Activated CD4-positive, alpha-beta T cell treated with anti-CD3 and anti-CD28 coated beads for 36 hours (primary cell): ENCODE measurements around the gene P2RY12. TPM values are rescaled to one million over a fixed set of nuclear protein-coding genes. Genes with fewer than 3 reads are reported as not detected.
A peak's percentile ranks its signal among the peaks of the same experiment; 100 is the strongest.

Experiments used
- ATAC-seq: fragments of 200-7000 bp; cut with Tn5 transposase; one replicate; pipeline ENCODE4 v1.10.0; 2021; ENCODE audit warnings: mild to moderate bottlenecking, moderate library complexity
- CTCF ChIA-PET: fragments of 350-600 bp; sonication (Branson Sonifier 250); formaldehyde crosslinking; loops from one replicate; lab custom pipeline; 2021; ENCODE audit warnings: antibody characterized with exemption; lab: Charles Lee
- POLR2A ChIA-PET: fragments of 350-600 bp; sonication (Branson Sonifier 250); formaldehyde crosslinking; loops from one replicate; lab custom pipeline; 2021; ENCODE audit warnings: antibody characterized with exemption, inconsistent platforms; lab: Charles Lee
- DNase-seq: peaks from one replicate; pipeline ENCODE4 v3.0.0-alpha.2; 2020
- H3K27ac Mint-ChIP-seq: one replicate; pipeline ENCODE4 v1.8.0; 2021; ENCODE audit warnings: mixed read lengths
- H3K27me3 Mint-ChIP-seq: one replicate; pipeline ENCODE4 v1.8.0; 2021; ENCODE audit warnings: mixed read lengths
- H3K36me3 Mint-ChIP-seq: one replicate; pipeline ENCODE4 v1.8.0; 2021; ENCODE audit warnings: low read depth, mixed read lengths
- H3K4me1 Mint-ChIP-seq: one replicate; pipeline ENCODE4 v1.8.0; 2021; ENCODE audit warnings: mixed read lengths
- H3K4me3 Mint-ChIP-seq: one replicate; pipeline ENCODE4 v1.8.0; 2021; ENCODE audit warnings: mild to moderate bottlenecking, moderate library complexity, mixed read lengths
- H3K9me3 Mint-ChIP-seq: one replicate; pipeline ENCODE4 v1.8.0; 2021; ENCODE audit warnings: low read depth, mixed read lengths
- intact Hi-C, 2 experiments: fragments of 100-400 bp; cut with DNase I in 1 of 2; cut with micrococcal nuclease in 1 of 2; formaldehyde crosslinking; loops; one replicate each; pipeline versions ENCODE4 v1.14.2 to v1.15.1; 2022 to 2024; cut with DNase I, micrococcal nuclease
- total RNA-seq, 2 experiments: library from RNA; stranded (reverse); gene quantifications; one replicate each; pipeline ENCODE4 v1.2.3, GENCODE V29; 2021

Gene P2RY12
- total RNA-seq, 2 experiments from 2014 or later: not detected

GRCh38 chr3:151331696-151332095, 52.9 kb downstream of the P2RY12 start:
- Mint-ChIP-seq H3K36me3 (no peaks in the 10 kb centered on the region), H3K4me3 (no peak overlapping the region), H3K27ac (no peak overlapping the region), H3K27me3 (peaks cover 8% of the 10 kb centered on the region), H3K4me1 (peaks cover 9% of the 10 kb centered on the region), H3K9me3 (no peaks in the 10 kb centered on the region)
- ATAC-seq (no peak), DNase-seq (no peak)
- ChIA-PET POLR2A (no interaction called here), CTCF (interaction anchor here (1.1 to 1.3 kb wide), 2 partner anchors 9 to 49 kb away, joined by 3 to 4 read pairs; no protein-coding TSS in a partner anchor)
- intact Hi-C loops: no loop called here

- Mint-ChIP-seq H3K4me3 (no peak overlapping the region), H3K9me3 (no peaks in the 10 kb centered on the region), H3K27ac (no peak overlapping the region), H3K36me3 (no peaks in the 10 kb centered on the region), H3K27me3 (peaks cover 11% of the 10 kb centered on the region), H3K4me1 (peaks cover 9% of the 10 kb centered on the region)
- CTCF ChIA-PET: interaction anchor here (1.1 kb wide), 1 partner anchor 48 kb away, joined by 3 read pairs; no protein-coding TSS in a partner anchor
- intact Hi-C loops: no loop called here
- POLR2A ChIA-PET: no interaction called here
- no peak for ATAC-seq
- no peak for DNase-seq
Observed at GRCh38 chr3:151330899-151331298, 53.7 kb downstream of the P2RY12 start.

GRCh38 chr3:151330379-151330778, 54.2 kb downstream of the P2RY12 start:
- ChIA-PET POLR2A (no interaction called here), CTCF (no interaction called here)
- Mint-ChIP-seq H3K4me3 (no peak overlapping the region), H3K36me3 (no peaks in the 10 kb centered on the region), H3K9me3 (no peaks in the 10 kb centered on the region), H3K27ac (no peak overlapping the region), H3K27me3 (peaks cover 11% of the 10 kb centered on the region), H3K4me1 (peaks cover 9% of the 10 kb centered on the region)
- DNase-seq (no peak), ATAC-seq (no peak)
- intact Hi-C loops: no loop called here

- Mint-ChIP-seq H3K4me3 (peak within 1 kb of the TSS; percentile 26), H3K9me3 (no peaks in the 10 kb centered on the region), H3K4me1 (peaks cover 10% of the 10 kb centered on the region), H3K27ac (peak within 1 kb of the TSS; percentile 40), H3K36me3 (no peaks in the 10 kb centered on the region), H3K27me3 (peaks cover 11% of the 10 kb centered on the region)
- intact Hi-C loops: loop anchor here in 1 of 2 experiments (2.0 to 5.0 kb wide), 2 partner anchors 102 to 161 kb away; no protein-coding TSS in a partner anchor
- POLR2A ChIA-PET: no interaction called here
- ATAC-seq (no peak), DNase-seq (no peak)
- CTCF ChIA-PET: interaction anchor here (2.0 to 2.1 kb wide), 3 partner anchors 24 to 589 kb away, joined by 5 to 17 read pairs (median 15); no protein-coding TSS in a partner anchor
Observed at GRCh38 chr3:151329363-151329762, 55.2 kb downstream of the P2RY12 start, which contains the start of gene P2RY13. Gene P2RY13 (minus strand): TSS chr3:151329549. CDS start chr3:151329528, 21 bp downstream.

- peak overlapping the region; percentile 26 for H3K4me3 Mint-ChIP-seq
- DNase-seq (peak; percentile 52), ATAC-seq (peak; percentile 91)
- POLR2A ChIA-PET: interaction anchor here (1.2 kb wide), 1 partner anchor 28 kb away, joined by 4 read pairs; no protein-coding TSS in a partner anchor
- no peaks in the 10 kb centered on the region for H3K36me3 Mint-ChIP-seq
- CTCF ChIA-PET: interaction anchor here (0.7 to 5.7 kb wide), 25 partner anchors 12 to 590 kb away, joined by 3 to 25 read pairs (median 4); partner anchors contain the start of genes GPR87 and P2RY14
- H3K27ac Mint-ChIP-seq: peak overlapping the region; percentile 40
- H3K4me1 Mint-ChIP-seq: peaks cover 19% of the 10 kb centered on the region
- H3K27me3 Mint-ChIP-seq: peaks cover 13% of the 10 kb centered on the region
- intact Hi-C loops: loop anchor here (1.0 to 5.0 kb wide), 4 partner anchors 101 to 160 kb away; no protein-coding TSS in a partner anchor
- H3K9me3 Mint-ChIP-seq: no peaks in the 10 kb centered on the region
Observed at GRCh38 chr3:151328298-151328995, 56.1 kb downstream of the P2RY12 start.

GRCh38 chr3:151327571-151328198, 56.9 kb downstream of the P2RY12 start:
- no peak overlapping the region for H3K4me3 Mint-ChIP-seq
- intact Hi-C loops: loop anchor here (1.0 to 5.0 kb wide), 5 partner anchors 37 to 159 kb away; no protein-coding TSS in a partner anchor
- peak; percentile 17 for ATAC-seq
- ChIA-PET CTCF (interaction anchor here (0.7 to 5.7 kb wide), 26 partner anchors 11 to 1071 kb away, joined by 3 to 25 read pairs (median 4); partner anchors contain the start of genes GPR87 and P2RY14), POLR2A (interaction anchor here (0.6 to 1.2 kb wide), 2 partner anchors 11 to 27 kb away, joined by 3 to 4 read pairs; partner anchors contain the start of gene GPR87)
- no peaks in the 10 kb centered on the region for H3K9me3 Mint-ChIP-seq
- H3K27ac Mint-ChIP-seq: no peak overlapping the region
- DNase-seq: no peak
- peaks cover 10% of the 10 kb centered on the region for H3K27me3 Mint-ChIP-seq
- peaks cover 25% of the 10 kb centered on the region for H3K4me1 Mint-ChIP-seq
- no peaks in the 10 kb centered on the region for H3K36me3 Mint-ChIP-seq

GRCh38 chr3:151322511-151322910, 62.0 kb downstream of the P2RY12 start:
- ATAC-seq (no peak), DNase-seq (no peak)
- intact Hi-C loops: no loop called here
- ChIA-PET CTCF (interaction anchor here (2.2 kb wide), 1 partner anchor 95 kb away, joined by 6 read pairs; no protein-coding TSS in a partner anchor), POLR2A (interaction anchor here (0.6 kb wide), 1 partner anchor 579 kb away, joined by 3 read pairs; no protein-coding TSS in a partner anchor)
- peaks cover 5% of the 10 kb centered on the region for H3K27me3 Mint-ChIP-seq
- H3K4me3 Mint-ChIP-seq: no peak overlapping the region
- H3K36me3 Mint-ChIP-seq: no peaks in the 10 kb centered on the region
- no peak overlapping the region for H3K27ac Mint-ChIP-seq
- peaks cover 53% of the 10 kb centered on the region for H3K4me1 Mint-ChIP-seq
- H3K9me3 Mint-ChIP-seq: no peaks in the 10 kb centered on the region

GRCh38 chr3:151321526-151321925, 63.0 kb downstream of the P2RY12 start:
- peaks cover 5% of the 10 kb centered on the region for H3K27me3 Mint-ChIP-seq
- intact Hi-C loops: loop anchor here in 1 of 2 experiments (2.0 kb wide), 1 partner anchor 17 kb away; no protein-coding TSS in a partner anchor
- no peak for ATAC-seq
- H3K4me3 Mint-ChIP-seq: no peak overlapping the region
- no peaks in the 10 kb centered on the region for H3K36me3 Mint-ChIP-seq
- ChIA-PET CTCF (interaction anchor here (0.6 to 2.2 kb wide), 2 partner anchors 40 to 94 kb away, joined by 3 to 6 read pairs; no protein-coding TSS in a partner anchor), POLR2A (interaction anchor here (0.8 kb wide), 1 partner anchor 118 kb away, joined by 3 read pairs; the partner anchor contains the start of gene GPR171)
- H3K4me1 Mint-ChIP-seq: peaks cover 55% of the 10 kb centered on the region
- DNase-seq: no peak
- H3K9me3 Mint-ChIP-seq: no peaks in the 10 kb centered on the region
- H3K27ac Mint-ChIP-seq: no peak overlapping the region

- Mint-ChIP-seq H3K27me3 (peaks cover 2% of the 10 kb centered on the region), H3K4me3 (no peak overlapping the region), H3K36me3 (no peaks in the 10 kb centered on the region), H3K9me3 (no peaks in the 10 kb centered on the region), H3K27ac (no peak overlapping the region), H3K4me1 (peaks cover 67% of the 10 kb centered on the region)
- DNase-seq (no peak), ATAC-seq (no peak)
- ChIA-PET CTCF (interaction anchor here (1.1 kb wide), 1 partner anchor 15 kb away, joined by 5 read pairs; no protein-coding TSS in a partner anchor), POLR2A (no interaction called here)
- intact Hi-C loops: loop anchor here in 1 of 2 experiments (2.0 kb wide), 1 partner anchor 15 kb away; no protein-coding TSS in a partner anchor
Observed at GRCh38 chr3:151320131-151320530, 64.4 kb downstream of the P2RY12 start.

GRCh38 chr3:151319628-151320027, 64.9 kb downstream of the P2RY12 start:
- ATAC-seq (peak; percentile 30), DNase-seq (no peak)
- H3K27me3 Mint-ChIP-seq: peaks cover 4% of the 10 kb centered on the region
- ChIA-PET CTCF (no interaction called here), POLR2A (no interaction called here)
- peaks cover 70% of the 10 kb centered on the region for H3K4me1 Mint-ChIP-seq
- H3K27ac Mint-ChIP-seq: peak overlapping the region; percentile 28
- H3K36me3 Mint-ChIP-seq: no peaks in the 10 kb centered on the region
- intact Hi-C loops: loop anchor here in 1 of 2 experiments (2.0 to 5.0 kb wide), 4 partner anchors 15 to 938 kb away; partner anchors contain the start of gene TSC22D2
- no peak overlapping the region for H3K4me3 Mint-ChIP-seq
- H3K9me3 Mint-ChIP-seq: no peaks in the 10 kb centered on the region
